Measurements from ENCODE around the gene CLCN5. TPM values are rescaled to one million over a fixed set of nuclear protein-coding genes. Genes with fewer than 3 reads are reported as not detected.

CLCN5 gene
- total RNA-seq, result 1 to 10 TPM; 3.5 to 3.6 TPM

DNA sequence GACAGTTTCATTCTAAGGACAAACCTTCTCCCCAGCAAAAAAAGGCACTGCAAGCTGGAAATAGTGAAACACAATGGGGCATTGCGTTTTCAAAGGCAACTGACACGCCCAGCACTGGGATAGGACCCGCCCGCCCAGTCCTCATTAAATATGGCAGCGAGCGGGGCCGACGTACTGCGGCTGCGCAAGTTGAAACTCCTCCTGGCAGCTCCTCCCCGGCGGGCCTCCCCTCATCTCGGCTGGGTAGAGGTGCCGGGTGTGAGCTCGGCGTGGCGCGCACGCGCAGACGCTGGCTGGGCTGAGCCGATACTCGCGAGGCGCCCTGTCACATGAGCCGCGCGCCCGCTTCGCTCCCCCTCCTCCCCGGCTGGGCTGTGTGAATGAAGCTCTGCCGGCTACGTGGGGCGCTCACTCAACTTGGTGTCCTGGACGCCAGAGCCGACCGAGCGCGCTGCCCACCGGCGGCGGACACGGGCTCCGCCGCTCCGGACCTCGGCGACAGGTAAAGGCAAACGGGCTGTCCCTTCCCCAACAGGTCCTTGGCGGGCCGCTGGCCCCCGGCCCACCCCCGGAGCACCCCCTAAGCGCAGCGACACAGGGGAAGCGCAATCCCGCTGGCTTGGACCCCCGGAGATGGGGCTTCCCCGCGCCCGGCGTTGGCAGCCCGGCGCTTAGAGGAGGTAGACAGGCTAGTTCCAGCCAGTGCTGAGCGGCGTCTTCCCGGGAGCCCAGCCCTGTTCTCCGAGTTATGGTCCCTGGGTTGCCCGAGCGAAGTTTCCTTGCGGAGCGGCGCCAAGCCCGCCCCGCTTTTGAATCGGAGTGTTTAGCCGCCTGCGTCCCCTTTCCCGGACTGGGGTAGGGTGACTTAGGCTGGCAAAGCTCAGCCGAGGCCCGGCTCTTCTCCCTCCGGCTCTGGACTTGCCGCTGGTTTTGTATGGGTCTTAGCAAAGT, at the start of gene CLCN5:
Gene CLCN5 (plus strand): TSS at position 306 of the 951 bp plus-strand sequence. CDS start 2,703 bp downstream, outside the sequence.
- Mint-ChIP-seq H3K4me1 (peaks cover 12% of the 10 kb centered on the region), H3K27ac (peak within 1 kb of the TSS; percentile 78), H3K4me3 (peak within 1 kb of the TSS; percentile 74), H3K36me3 (ENCODE audit: low read depth) (peaks cover 4% of the 10 kb centered on the region), H3K27me3 (no peaks in the 10 kb centered on the region), H3K9me3 (no peaks in the 10 kb centered on the region)
- DNase-seq, result peak; percentile 94
- ChIA-PET POLR2A (no interaction called here), CTCF (no interaction called here)

DNA sequence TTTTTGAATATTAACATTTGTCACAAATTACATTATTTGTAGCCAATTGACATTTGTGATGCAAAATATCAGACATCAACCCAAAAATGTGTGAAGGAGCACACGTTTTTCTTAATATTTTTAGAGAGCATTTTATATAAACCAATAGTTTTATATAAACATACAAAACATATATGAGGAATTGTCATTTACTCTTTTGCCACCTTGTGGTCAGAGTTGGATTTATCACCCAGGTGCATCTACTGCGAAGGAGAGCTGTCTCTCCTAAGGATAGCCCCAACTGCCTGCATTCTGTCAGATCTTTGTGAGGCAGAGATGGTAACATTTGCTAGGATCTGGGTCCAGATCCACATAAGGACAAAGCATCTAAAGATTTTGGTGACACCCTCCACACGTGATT, 45.6 kb upstream of the CLCN5 start:
- H3K27ac Mint-ChIP-seq, result peak overlapping the region; percentile 13
- POLR2A ChIA-PET, result no interaction called here
- H3K4me3 Mint-ChIP-seq, result no peak overlapping the region
- H3K36me3 Mint-ChIP-seq (ENCODE audit: low read depth), result no peaks in the 10 kb centered on the region
- no peaks in the 10 kb centered on the region for H3K9me3 Mint-ChIP-seq
- H3K27me3 Mint-ChIP-seq, result no peaks in the 10 kb centered on the region
- DNase-seq, result peak; percentile 46
- CTCF ChIA-PET, result interaction anchor here (1.4 kb wide), 1 partner anchor 14 kb away, joined by 3 read pairs; no protein-coding TSS in a partner anchor
- H3K4me1 Mint-ChIP-seq, result peaks cover 19% of the 10 kb centered on the region

GRCh38 chrX:49877397-49878101, 44.8 kb upstream of the CLCN5 start:
- CTCF ChIA-PET, result interaction anchor here (1.4 to 1.6 kb wide), 2 partner anchors 14 to 48 kb away, joined by 3 to 4 read pairs; no protein-coding TSS in a partner anchor
- no peak for DNase-seq
- POLR2A ChIA-PET, result interaction anchor here (0.6 kb wide), 1 partner anchor 147 kb away, joined by 3 read pairs; no protein-coding TSS in a partner anchor
- H3K36me3 Mint-ChIP-seq (ENCODE audit: low read depth), result no peaks in the 10 kb centered on the region
- no peaks in the 10 kb centered on the region for H3K27me3 Mint-ChIP-seq
- H3K27ac Mint-ChIP-seq, result no peak overlapping the region
- H3K4me3 Mint-ChIP-seq, result no peak overlapping the region
- H3K4me1 Mint-ChIP-seq, result peaks cover 21% of the 10 kb centered on the region
- no peaks in the 10 kb centered on the region for H3K9me3 Mint-ChIP-seq

GRCh38 chrX:49878128-49878833, 44.1 kb upstream of the CLCN5 start:
- no peak overlapping the region for H3K27ac Mint-ChIP-seq
- H3K9me3 Mint-ChIP-seq, result no peaks in the 10 kb centered on the region
- H3K4me1 Mint-ChIP-seq, result peaks cover 21% of the 10 kb centered on the region
- no peaks in the 10 kb centered on the region for H3K36me3 Mint-ChIP-seq (ENCODE audit: low read depth)
- ChIA-PET CTCF (interaction anchor here (0.7 to 2.0 kb wide), 4 partner anchors 38 to 688 kb away, joined by 3 to 7 read pairs (median 4); no protein-coding TSS in a partner anchor), POLR2A (interaction anchor here (0.6 kb wide), 1 partner anchor 148 kb away, joined by 3 read pairs; no protein-coding TSS in a partner anchor)
- H3K4me3 Mint-ChIP-seq, result peak overlapping the region; percentile 78
- no peak for DNase-seq
- H3K27me3 Mint-ChIP-seq, result no peaks in the 10 kb centered on the region

GRCh38 chrX:49878834-49879655, 43.4 kb upstream of the CLCN5 start, which contains the start of gene USP27X:
Gene USP27X, plus strand, starts transcription at chrX:49879484. Its CDS starts 824 bp downstream, at chrX:49880308.
- no peaks in the 10 kb centered on the region for H3K9me3 Mint-ChIP-seq
- POLR2A ChIA-PET, result no interaction called here
- DNase-seq, result peak; percentile 83
- no peaks in the 10 kb centered on the region for H3K27me3 Mint-ChIP-seq
- H3K27ac Mint-ChIP-seq, result peak within 1 kb of the TSS; percentile 84
- CTCF ChIA-PET, result interaction anchor here (0.7 to 2.0 kb wide), 5 partner anchors 38 to 1382 kb away, joined by 3 to 7 read pairs (median 4); no protein-coding TSS in a partner anchor
- peaks cover 21% of the 10 kb centered on the region for H3K4me1 Mint-ChIP-seq
- peak within 1 kb of the TSS; percentile 78 for H3K4me3 Mint-ChIP-seq
- H3K36me3 Mint-ChIP-seq (ENCODE audit: low read depth), result no peaks in the 10 kb centered on the region

GRCh38 chrX:49879656-49880277, 42.6 kb upstream of the CLCN5 start:
- no peaks in the 10 kb centered on the region for H3K36me3 Mint-ChIP-seq (ENCODE audit: low read depth)
- peaks cover 24% of the 10 kb centered on the region for H3K4me1 Mint-ChIP-seq
- peak; percentile 6 for DNase-seq
- no peaks in the 10 kb centered on the region for H3K9me3 Mint-ChIP-seq
- peak overlapping the region; percentile 84 for H3K27ac Mint-ChIP-seq
- H3K4me3 Mint-ChIP-seq, result peak overlapping the region; percentile 78
- POLR2A ChIA-PET, result interaction anchor here (0.5 kb wide), 1 partner anchor 689 kb away, joined by 4 read pairs; no protein-coding TSS in a partner anchor
- no peaks in the 10 kb centered on the region for H3K27me3 Mint-ChIP-seq
- CTCF ChIA-PET, result interaction anchor here (0.7 to 2.0 kb wide), 3 partner anchors 37 to 1383 kb away, joined by 4 to 7 read pairs (median 5); no protein-coding TSS in a partner anchor

DNA sequence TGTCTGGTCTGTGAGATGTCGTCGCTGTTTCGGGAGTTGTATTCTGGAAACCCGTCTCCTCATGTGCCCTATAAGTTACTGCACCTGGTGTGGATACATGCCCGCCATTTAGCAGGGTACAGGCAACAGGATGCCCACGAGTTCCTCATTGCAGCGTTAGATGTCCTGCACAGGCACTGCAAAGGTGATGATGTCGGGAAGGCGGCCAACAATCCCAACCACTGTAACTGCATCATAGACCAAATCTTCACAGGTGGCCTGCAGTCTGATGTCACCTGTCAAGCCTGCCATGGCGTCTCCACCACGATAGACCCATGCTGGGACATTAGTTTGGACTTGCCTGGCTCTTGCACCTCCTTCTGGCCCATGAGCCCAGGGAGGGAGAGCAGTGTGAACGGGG, 41.7 kb upstream of the CLCN5 start:
- DNase-seq, result no peak
- POLR2A ChIA-PET, result no interaction called here

GRCh38 chrX:49884290-49884862, 38.0 kb upstream of the CLCN5 start:
- Mint-ChIP-seq H3K4me3 (no peak overlapping the region), H3K36me3 (ENCODE audit: low read depth) (no peaks in the 10 kb centered on the region), H3K4me1 (peaks cover 14% of the 10 kb centered on the region), H3K27me3 (peaks cover 3% of the 10 kb centered on the region), H3K9me3 (no peaks in the 10 kb centered on the region), H3K27ac (no peak overlapping the region)
- peak; percentile 62 for DNase-seq
- ChIA-PET CTCF (interaction anchor here (0.6 to 1.3 kb wide), 3 partner anchors 24 to 1457 kb away, joined by 3 to 4 read pairs (median 3); no protein-coding TSS in a partner anchor), POLR2A (no interaction called here)

More for the DNA sequence above, 41.7 kb upstream of the CLCN5 start:
- H3K36me3 Mint-ChIP-seq (ENCODE audit: low read depth), result no peaks in the 10 kb centered on the region
- peak overlapping the region; percentile 78 for H3K4me3 Mint-ChIP-seq
- peaks cover 24% of the 10 kb centered on the region for H3K4me1 Mint-ChIP-seq
- CTCF ChIA-PET, result no interaction called here
- no peak overlapping the region for H3K27ac Mint-ChIP-seq
- H3K9me3 Mint-ChIP-seq, result no peaks in the 10 kb centered on the region
- H3K27me3 Mint-ChIP-seq, result no peaks in the 10 kb centered on the region

DNA sequence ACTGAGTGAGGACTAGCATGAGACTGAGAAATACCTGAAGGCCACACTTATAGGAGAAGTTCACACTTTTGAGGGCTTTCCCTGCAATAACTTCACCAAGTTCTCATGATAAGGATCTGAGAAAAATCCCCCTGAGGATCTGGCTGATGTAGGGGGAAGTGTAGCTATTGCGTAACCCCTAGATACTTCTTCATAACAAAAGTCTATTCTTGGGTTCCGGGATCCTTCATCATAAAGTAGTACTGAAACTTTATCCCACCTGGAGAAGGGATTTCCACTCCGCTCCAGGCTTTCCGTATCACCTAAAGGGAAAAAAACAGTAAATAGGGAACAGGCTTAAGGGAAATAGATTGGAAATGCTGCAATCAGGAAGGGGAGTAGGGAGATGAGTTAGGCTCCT, 29.9 kb upstream of the CLCN5 start:
- Mint-ChIP-seq H3K36me3 (ENCODE audit: low read depth) (peaks cover 2% of the 10 kb centered on the region), H3K4me3 (no peak overlapping the region), H3K9me3 (peaks cover 7% of the 10 kb centered on the region), H3K4me1 (no peaks in the 10 kb centered on the region), H3K27me3 (peaks cover 13% of the 10 kb centered on the region), H3K27ac (no peak overlapping the region)
- CTCF ChIA-PET, result no interaction called here
- POLR2A ChIA-PET, result no interaction called here
- no peak for DNase-seq

DNA sequence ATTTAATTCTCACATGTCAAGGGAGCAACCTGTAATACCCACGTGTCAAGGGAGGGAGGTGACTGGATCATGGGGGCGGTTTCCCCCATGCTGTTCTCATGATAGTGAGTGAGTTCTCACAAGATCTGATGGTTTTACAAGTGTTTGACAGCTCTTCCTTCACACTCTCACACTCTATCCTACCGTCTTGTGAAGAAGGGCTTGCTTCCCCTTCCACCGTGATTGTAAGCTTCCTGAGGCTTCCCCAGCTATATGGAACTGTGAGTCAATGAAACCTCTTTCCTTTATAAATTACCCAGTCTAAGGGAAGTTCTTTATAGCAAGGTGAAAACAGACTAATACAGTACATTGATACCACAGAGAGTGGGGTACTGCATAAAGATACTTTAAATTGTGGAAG, 25.4 kb upstream of the CLCN5 start:
- DNase-seq, result no peak
- Mint-ChIP-seq H3K4me3 (no peak overlapping the region), H3K27ac (no peak overlapping the region), H3K4me1 (no peaks in the 10 kb centered on the region), H3K9me3 (peaks cover 8% of the 10 kb centered on the region), H3K36me3 (ENCODE audit: low read depth) (peaks cover 2% of the 10 kb centered on the region), H3K27me3 (peaks cover 12% of the 10 kb centered on the region)
- POLR2A ChIA-PET, result no interaction called here
- CTCF ChIA-PET, result no interaction called here

DNA sequence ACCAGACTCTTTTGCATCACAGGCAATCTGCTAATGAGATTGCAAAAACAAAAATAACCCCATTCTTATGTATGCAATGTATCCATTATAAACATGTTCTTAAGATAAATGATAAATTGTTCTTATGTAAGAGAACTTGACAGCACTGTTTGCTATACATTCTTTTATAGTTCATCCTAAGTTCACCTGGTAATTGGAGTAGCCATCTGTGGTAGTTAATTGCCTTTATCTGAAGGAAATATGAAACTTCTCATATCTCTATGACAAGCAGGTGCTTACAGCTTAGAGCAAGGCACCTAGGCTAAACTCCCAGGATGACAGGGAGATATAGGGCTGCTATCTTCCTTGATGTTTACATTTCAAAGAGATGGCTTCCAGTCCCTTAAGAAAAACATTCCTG, 21.3 kb upstream of the CLCN5 start:
- CTCF ChIA-PET, result no interaction called here
- DNase-seq, result no peak
- Mint-ChIP-seq H3K36me3 (ENCODE audit: low read depth) (peaks cover 2% of the 10 kb centered on the region), H3K27me3 (peaks cover 9% of the 10 kb centered on the region), H3K4me1 (no peaks in the 10 kb centered on the region), H3K9me3 (peaks cover 8% of the 10 kb centered on the region), H3K27ac (no peak overlapping the region), H3K4me3 (no peak overlapping the region)
- POLR2A ChIA-PET, result no interaction called here

Data from activated CD4-positive, alpha-beta T cell treated with anti-CD3 and anti-CD28 coated beads, Interleukin-2, amount 10 ng/mL, durations not matched to agents 7 days and 5 days (primary cell).